Liver (tissue), 3 donors: ENCODE results near the gene GAN.

Experiments
- EGR1 ChIP-seq, 2 donors: IDR thresholded peaks; 2 replicates each; pipeline ENCODE4 v1.6.1; 2016 to 2018; ENCODE audit warnings: antibody characterized with exemption in 2 of 2, low read depth in 2 of 2
- TF ChIP-seq, protein P1 (sequence below): fragments of 150-350 bp; IDR thresholded peaks from 2 replicates; pipeline ENCODE4 v1.5.1; 2017; ENCODE audit warnings: improper control_type of control experiment, low read depth, low read length; ENCODE audit not compliant: missing input control
- TF ChIP-seq, protein P2 (sequence below): IDR thresholded peaks from 2 replicates; pipeline ENCODE4 v1.6.1; 2016; ENCODE audit warnings: antibody characterized with exemption, mild to moderate bottlenecking
- TF ChIP-seq, protein P3 (sequence below): IDR thresholded peaks from 2 replicates; pipeline ENCODE4 v1.6.1; 2016; ENCODE audit warnings: antibody characterized with exemption
- donor health status: healthy.
- donor health status: healthy.

DNA sequence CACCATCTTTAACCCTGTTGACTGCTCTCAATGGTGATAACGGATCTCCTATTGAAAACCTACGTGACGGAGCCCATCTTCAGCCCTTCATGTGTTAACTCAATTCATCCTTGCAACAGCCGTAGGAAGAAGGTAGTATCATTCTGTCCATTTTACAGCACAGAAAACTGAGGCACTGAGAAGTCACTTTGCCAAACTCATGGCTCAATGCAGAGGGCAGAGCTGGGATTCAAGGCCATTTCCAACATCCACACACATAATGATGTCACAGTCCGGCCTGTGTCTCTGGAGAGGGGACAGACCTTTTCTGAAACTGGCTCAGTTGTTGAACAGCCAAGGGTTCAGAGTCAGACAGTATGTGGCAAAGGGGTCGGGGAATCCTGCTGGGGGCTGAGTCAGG, 77.2 kb downstream of the GAN start:
- TF ChIP-seq, protein P1, sequence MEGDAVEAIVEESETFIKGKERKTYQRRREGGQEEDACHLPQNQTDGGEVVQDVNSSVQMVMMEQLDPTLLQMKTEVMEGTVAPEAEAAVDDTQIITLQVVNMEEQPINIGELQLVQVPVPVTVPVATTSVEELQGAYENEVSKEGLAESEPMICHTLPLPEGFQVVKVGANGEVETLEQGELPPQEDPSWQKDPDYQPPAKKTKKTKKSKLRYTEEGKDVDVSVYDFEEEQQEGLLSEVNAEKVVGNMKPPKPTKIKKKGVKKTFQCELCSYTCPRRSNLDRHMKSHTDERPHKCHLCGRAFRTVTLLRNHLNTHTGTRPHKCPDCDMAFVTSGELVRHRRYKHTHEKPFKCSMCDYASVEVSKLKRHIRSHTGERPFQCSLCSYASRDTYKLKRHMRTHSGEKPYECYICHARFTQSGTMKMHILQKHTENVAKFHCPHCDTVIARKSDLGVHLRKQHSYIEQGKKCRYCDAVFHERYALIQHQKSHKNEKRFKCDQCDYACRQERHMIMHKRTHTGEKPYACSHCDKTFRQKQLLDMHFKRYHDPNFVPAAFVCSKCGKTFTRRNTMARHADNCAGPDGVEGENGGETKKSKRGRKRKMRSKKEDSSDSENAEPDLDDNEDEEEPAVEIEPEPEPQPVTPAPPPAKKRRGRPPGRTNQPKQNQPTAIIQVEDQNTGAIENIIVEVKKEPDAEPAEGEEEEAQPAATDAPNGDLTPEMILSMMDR: no peak
- TF ChIP-seq, protein P2, sequence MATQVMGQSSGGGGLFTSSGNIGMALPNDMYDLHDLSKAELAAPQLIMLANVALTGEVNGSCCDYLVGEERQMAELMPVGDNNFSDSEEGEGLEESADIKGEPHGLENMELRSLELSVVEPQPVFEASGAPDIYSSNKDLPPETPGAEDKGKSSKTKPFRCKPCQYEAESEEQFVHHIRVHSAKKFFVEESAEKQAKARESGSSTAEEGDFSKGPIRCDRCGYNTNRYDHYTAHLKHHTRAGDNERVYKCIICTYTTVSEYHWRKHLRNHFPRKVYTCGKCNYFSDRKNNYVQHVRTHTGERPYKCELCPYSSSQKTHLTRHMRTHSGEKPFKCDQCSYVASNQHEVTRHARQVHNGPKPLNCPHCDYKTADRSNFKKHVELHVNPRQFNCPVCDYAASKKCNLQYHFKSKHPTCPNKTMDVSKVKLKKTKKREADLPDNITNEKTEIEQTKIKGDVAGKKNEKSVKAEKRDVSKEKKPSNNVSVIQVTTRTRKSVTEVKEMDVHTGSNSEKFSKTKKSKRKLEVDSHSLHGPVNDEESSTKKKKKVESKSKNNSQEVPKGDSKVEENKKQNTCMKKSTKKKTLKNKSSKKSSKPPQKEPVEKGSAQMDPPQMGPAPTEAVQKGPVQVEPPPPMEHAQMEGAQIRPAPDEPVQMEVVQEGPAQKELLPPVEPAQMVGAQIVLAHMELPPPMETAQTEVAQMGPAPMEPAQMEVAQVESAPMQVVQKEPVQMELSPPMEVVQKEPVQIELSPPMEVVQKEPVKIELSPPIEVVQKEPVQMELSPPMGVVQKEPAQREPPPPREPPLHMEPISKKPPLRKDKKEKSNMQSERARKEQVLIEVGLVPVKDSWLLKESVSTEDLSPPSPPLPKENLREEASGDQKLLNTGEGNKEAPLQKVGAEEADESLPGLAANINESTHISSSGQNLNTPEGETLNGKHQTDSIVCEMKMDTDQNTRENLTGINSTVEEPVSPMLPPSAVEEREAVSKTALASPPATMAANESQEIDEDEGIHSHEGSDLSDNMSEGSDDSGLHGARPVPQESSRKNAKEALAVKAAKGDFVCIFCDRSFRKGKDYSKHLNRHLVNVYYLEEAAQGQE: no peak
- TF ChIP-seq EGR1 (IDR thresholded peaks at IDR 0.05; ENCODE audit: low read depth in 2 of 2): no peak
- TF ChIP-seq, protein P3, sequence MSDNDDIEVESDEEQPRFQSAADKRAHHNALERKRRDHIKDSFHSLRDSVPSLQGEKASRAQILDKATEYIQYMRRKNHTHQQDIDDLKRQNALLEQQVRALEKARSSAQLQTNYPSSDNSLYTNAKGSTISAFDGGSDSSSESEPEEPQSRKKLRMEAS: no peak
